ENCODE results near the gene KAT6B.

The KAT6B gene

DNA sequence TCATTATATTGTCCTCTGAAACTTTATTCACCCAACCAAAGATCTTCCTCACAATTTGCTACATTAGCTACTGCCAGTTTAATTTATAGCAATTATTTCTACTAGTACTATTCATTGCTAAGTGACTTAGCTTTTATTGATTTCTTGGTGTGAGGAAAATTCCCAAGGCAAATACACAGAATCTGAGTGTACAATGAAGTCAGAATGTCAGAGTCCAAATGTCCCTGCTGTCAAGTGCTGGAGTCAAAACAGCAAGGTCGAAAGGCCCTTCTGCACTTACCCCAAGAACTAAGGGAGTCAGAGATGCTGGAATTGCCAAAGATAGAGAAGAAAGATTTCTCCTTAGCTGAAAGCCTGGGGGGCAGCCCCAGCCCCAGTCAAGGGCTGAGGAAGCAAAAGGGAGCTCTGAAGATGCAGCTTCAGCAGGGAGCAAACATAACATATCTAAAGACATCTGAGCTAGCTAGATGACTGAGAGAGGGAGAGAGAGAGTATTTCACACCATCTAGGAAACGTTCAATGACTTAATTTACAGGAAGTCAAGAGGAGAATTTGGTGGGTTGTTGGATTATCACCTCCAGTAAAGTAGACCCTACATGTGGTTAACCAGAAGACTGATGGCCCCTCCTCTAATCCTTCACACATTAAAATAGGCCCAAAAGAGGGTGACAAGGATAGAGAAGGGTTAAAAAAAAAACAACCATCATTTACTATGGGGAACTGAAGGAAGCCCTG, 248.5 kb downstream of the KAT6B start:
- no peak for FAIRE-seq

DNA sequence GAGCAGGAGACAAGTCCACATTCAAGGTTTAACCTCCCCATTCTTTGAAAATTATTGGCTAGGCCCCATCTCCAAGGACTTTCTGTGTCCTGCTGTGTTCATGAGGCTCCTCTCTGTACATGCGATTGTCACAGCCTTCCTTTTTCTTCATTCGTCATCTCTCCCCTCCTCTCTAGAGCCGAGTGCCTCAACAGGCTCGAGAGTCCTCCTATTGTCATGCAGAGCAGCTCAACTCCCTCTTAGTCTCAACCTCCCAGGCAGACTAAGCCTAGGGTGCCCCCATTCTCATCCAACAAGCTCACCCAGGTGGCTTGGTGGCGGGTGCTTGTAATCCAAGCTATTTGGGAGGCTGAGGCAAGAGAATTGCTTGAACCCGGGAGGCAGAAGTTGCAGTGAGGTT, 249.9 kb downstream of the KAT6B start:
- FAIRE-seq = no peak

DNA sequence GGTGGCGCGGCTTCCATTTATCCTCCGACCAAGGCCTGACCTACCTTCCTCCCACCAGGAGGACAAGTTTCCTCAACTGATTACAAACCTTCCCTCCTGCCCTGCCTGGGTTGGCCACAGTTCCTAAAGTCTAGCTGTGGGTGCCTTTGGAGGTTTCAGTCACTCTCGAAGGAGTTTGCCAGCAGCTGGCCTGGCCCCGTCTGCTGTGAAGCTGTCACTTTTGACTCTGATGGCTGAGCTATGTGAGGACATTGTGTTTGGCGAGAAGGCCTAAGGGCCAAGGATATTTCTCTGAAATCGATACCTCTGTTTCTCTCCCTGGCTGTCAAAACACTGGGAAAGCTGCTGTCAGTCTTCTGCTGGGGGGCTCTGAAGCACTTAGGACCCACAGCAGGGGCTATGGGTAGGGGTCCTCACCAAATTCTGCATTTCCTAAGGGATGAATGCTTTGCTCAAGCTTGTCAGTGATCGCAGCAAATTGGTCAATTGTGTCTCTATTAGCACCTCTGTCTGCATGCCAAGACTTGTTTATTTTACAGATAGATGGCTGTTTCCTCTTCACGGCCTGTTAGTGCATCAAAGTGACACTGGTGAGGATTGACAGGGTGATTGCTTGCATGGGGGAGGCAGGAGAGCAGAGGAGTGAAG, 253.2 kb downstream of the KAT6B start:
- no peak for FAIRE-seq

DNA sequence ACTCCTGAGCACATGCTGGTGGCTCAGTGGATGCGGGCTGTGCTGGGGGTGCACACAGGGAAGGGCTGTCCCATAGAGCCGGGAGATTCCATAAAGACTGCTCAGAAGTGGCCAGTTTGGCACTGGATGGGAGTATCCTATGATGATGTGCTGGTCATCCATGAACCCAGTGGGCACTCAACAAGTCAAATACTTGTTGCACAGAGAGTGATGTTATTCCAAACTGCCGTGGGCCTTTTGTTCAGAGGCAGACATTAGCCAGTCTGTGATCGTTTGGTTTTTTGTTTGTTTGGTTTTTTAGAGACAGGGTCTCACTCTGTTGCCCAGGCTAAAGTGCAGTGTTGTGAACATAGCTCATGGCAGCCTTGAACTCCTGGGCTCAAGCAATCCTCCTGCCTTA, 254.2 kb downstream of the KAT6B start:
- FAIRE-seq = no peak

DNA sequence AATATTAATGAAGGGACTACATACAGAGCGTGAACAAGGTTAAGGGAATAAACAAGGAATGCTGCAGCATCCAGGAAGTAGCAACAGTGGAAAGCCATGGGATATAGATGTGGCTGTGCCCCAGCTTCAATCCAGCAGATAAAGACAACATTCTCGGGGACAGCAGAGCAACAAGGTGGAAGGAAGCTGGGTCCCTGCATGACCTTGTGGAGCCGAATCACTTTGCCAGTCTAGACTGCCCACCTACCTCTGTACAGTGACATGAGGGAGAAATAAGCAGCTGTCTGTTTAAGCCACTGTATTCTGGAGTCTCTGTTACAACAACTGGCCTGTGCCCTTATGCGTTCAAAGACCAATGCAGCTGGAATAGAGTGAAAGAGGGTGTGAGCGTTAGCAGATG, 255.0 kb downstream of the KAT6B start:
- FAIRE-seq = no peak
